Keratinocyte (primary cell): ENCODE results near the gene PLA2G4D.

ENCODE experiments used
- CTCF ChIP-seq, 3 experiments: IDR thresholded peaks in 1 of 3; conservative IDR thresholded peaks in 1 of 3; optimal IDR thresholded peaks in 1 of 3; 2 replicates in 2 of 3; 3 replicates in 1 of 3; pipeline versions ENCODE3 to v1.5.1; 2011; ENCODE audit warnings: low read length in 3 of 3, mild to moderate bottlenecking in 3 of 3, moderate library complexity in 2 of 3, control low read depth in 1 of 3, inconsistent platforms in 1 of 3; ENCODE audit not compliant: insufficient read depth in 2 of 3; ENCODE audit errors: extremely low read depth in 1 of 3
- EZH2 ChIP-seq: IDR thresholded peaks from one replicate; pipeline ENCODE4 v1.6.1; 2012; ENCODE audit warnings: inconsistent platforms, mild to moderate bottlenecking, low read length, moderate library complexity

- no peak for TF ChIP-seq EZH2
- no peak for TF ChIP-seq CTCF (optimal IDR thresholded peaks at IDR 0.05 in 1 of 3, IDR thresholded peaks at IDR 0.05 in 1 of 3, conservative IDR thresholded peaks at IDR 0.05 in 1 of 3; ENCODE audit: extremely low read depth in 1 of 3, insufficient read depth in 2 of 3, low read length in 3 of 3)
Observed at GRCh38 chr15:42065033-42065432, 29.3 kb downstream of the PLA2G4D start.
